ENCODE results near the gene RPS25. TPM values are rescaled to one million over a fixed set of nuclear protein-coding genes. Genes with fewer than 3 reads are reported as not detected.
"Not testable (repeated sequence)": the region's sequence is repeated elsewhere in the genome, so short reads cannot be mapped to it uniquely, and the experiment has no call there.

Gene RPS25
- polyA plus RNA-seq, 4 donors, result 1,003 to 1,136 (median 1,061) TPM

DNA sequence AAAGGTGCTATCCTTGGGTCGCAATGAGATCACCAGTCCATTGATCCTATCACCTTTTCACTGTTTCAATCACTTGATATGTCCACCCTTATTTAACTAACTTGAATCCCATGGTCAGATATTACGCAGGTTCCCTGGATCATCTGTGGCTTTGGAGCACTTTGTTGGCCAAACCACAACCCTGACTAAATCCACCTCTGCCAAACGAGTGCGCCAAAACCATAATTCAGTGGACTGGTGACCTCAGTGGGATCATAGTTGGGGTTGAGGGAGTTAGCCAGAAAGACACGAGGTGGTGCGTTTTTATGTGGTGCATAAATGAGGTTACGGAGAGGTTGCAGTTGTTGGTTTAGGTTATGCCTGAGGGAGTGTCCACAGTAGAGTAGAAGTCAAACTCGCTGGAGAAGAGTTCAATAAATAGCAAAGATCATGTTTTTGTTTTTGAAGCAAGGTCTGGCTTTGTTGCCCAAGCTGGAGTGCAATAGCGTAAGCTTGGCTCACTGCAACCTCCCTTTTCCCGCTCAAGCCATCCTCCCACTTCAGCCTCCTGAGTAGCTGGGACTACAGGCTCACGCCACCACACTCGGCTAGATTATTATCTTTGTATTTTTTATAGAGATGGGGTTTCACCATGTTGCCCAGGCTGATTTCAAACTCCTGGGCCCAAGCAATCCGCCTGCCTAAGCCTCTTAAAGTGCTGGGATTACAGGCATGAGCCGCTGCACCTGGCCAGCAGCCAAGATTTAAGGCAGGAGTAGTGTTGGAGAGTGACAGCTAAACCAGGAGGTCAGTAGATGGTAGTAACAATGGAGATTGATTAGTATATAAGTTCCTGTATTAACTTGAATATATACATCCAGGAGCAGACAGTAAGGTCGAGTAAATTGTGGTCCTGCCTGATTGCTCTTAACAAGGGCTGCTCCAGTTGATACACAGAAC lies 42.1 kb downstream of the RPS25 start:
- DNase-seq (ENCODE audit: low read depth in 4 of 4, low spot score in 3 of 4), result no peak

GRCh38 chr11:118973985-118974384 lies 44.2 kb downstream of the RPS25 start:
- no peak for DNase-seq (ENCODE audit: low read depth in 4 of 4, low spot score in 3 of 4)

GRCh38 chr11:118971646-118972045 lies 46.5 kb downstream of the RPS25 start, which contains the start of gene FOXR1:
TSS of gene FOXR1 (plus strand) at chr11:118971761. CDS start at chr11:118971932, 171 bp downstream.
- DNase-seq (ENCODE audit: low read depth in 4 of 4, low spot score in 3 of 4), result no peak

- not testable (repeated sequence) for DNase-seq (ENCODE audit: low read depth in 4 of 4, low spot score in 3 of 4)
Measured at GRCh38 chr11:118969508-118969907, 48.6 kb downstream of the RPS25 start.

Other genes with a start within 250 kb of the RPS25 start
- 100 to 1,000 TPM; 105 to 144 (median 136) TPM for gene DDX6, start 227.2 kb downstream of the RPS25 start, polyA plus RNA-seq (ENCODE audit: insufficient read length in 4 of 4)
- under 1 TPM in 1 of 4 donors, not detected in 3; 0.03 TPM for gene CXCR5, start 134.5 kb downstream of the RPS25 start, polyA plus RNA-seq (ENCODE audit: insufficient read length in 4 of 4)
- 10 to 100 TPM; 27.7 to 70.4 (median 33.7) TPM for gene BCL9L, start 92.4 kb downstream of the RPS25 start, polyA plus RNA-seq (ENCODE audit: insufficient read length in 4 of 4)
- gene UPK2, start 62.0 kb downstream of the RPS25 start, polyA plus RNA-seq (ENCODE audit: insufficient read length in 4 of 4), result 10 to 100 TPM in 2 of 4 donors, 1 to 10 TPM in 1, under 1 TPM in 1; 0.52 to 56.1 (median 19.2) TPM
- gene FOXR1, start 46.6 kb downstream of the RPS25 start, polyA plus RNA-seq (ENCODE audit: insufficient read length in 4 of 4), result not detected
- 10 to 100 TPM; 14.9 to 41.6 (median 21.0) TPM for gene CENATAC, start 20.2 kb downstream of the RPS25 start, polyA plus RNA-seq (ENCODE audit: insufficient read length in 4 of 4)
- 100 to 1,000 TPM in 2 of 4 donors, 10 to 100 TPM in 2; 55.5 to 127 (median 110) TPM for gene TRAPPC4, start 423 bp upstream of the RPS25 start, polyA plus RNA-seq (ENCODE audit: insufficient read length in 4 of 4)
- gene SLC37A4, start 12.5 kb upstream of the RPS25 start, polyA plus RNA-seq (ENCODE audit: insufficient read length in 4 of 4), result 100 to 1,000 TPM in 1 of 4 donors, 10 to 100 TPM in 3; 13.9 to 108 (median 84.4) TPM
- gene HYOU1, start 38.9 kb upstream of the RPS25 start, polyA plus RNA-seq (ENCODE audit: insufficient read length in 4 of 4), result 100 to 1,000 TPM in 3 of 4 donors, 10 to 100 TPM in 1; 73.5 to 124 (median 116) TPM
- 10 to 100 TPM; 45.9 to 67.0 (median 52.1) TPM for gene VPS11, start 49.5 kb upstream of the RPS25 start, polyA plus RNA-seq (ENCODE audit: insufficient read length in 4 of 4)
- gene HMBS, start 66.5 kb upstream of the RPS25 start, polyA plus RNA-seq (ENCODE audit: insufficient read length in 4 of 4), result 10 to 100 TPM; 24.6 to 31.6 (median 26.2) TPM
- 10 to 100 TPM; 46.0 to 68.5 (median 62.1) TPM for gene DPAGT1, start 83.5 kb upstream of the RPS25 start, polyA plus RNA-seq (ENCODE audit: insufficient read length in 4 of 4)
- gene C2CD2L, start 89.0 kb upstream of the RPS25 start, polyA plus RNA-seq (ENCODE audit: insufficient read length in 4 of 4), result 10 to 100 TPM; 10.3 to 15.6 (median 11.3) TPM
- 10 to 100 TPM; 21.3 to 44.1 (median 26.5) TPM for gene HINFP, start 103.2 kb upstream of the RPS25 start, polyA plus RNA-seq (ENCODE audit: insufficient read length in 4 of 4)
- 1 to 10 TPM in 2 of 4 donors, under 1 TPM in 2; 0.63 to 1.2 (median 0.88) TPM for gene ABCG4, start 130.7 kb upstream of the RPS25 start, polyA plus RNA-seq (ENCODE audit: insufficient read length in 4 of 4)
- 10 to 100 TPM in 3 of 4 donors, 1 to 10 TPM in 1; 7.8 to 12.6 (median 10.2) TPM for gene NLRX1, start 150.4 kb upstream of the RPS25 start, polyA plus RNA-seq (ENCODE audit: insufficient read length in 4 of 4)
- gene NHERF4, start 167.1 kb upstream of the RPS25 start, polyA plus RNA-seq (ENCODE audit: insufficient read length in 4 of 4), result 10 to 100 TPM in 3 of 4 donors, under 1 TPM in 1; 0.35 to 18.2 (median 12.8) TPM
- gene CBL, start 188.0 kb upstream of the RPS25 start, polyA plus RNA-seq (ENCODE audit: insufficient read length in 4 of 4), result 10 to 100 TPM; 15.5 to 22.3 (median 20.4) TPM

All from left renal pelvis (tissue), 4 donors.